Renal cortical epithelial cell (primary cell): ENCODE measurements around the gene PLBD2. TPM values are rescaled to one million over a fixed set of nuclear protein-coding genes. Genes with fewer than 3 reads are reported as not detected.
A peak's percentile ranks its signal among the peaks of the same experiment; 100 is the strongest.

Experiments used
- DNase-seq: peaks from one replicate; pipeline ENCODE4 v3.0.0-alpha.2; 2011; ENCODE audit warnings: low read depth
- total RNA-seq: library from RNA; depleted of rRNA; stranded (reverse); fragments of >200 nt; gene quantifications from 2 replicates; pipeline ENCODE4 v1.2.3, GENCODE V29; 2014

PLBD2 gene
- 25.9 and 51.0 TPM in 2 replicates for total RNA-seq

DNA sequence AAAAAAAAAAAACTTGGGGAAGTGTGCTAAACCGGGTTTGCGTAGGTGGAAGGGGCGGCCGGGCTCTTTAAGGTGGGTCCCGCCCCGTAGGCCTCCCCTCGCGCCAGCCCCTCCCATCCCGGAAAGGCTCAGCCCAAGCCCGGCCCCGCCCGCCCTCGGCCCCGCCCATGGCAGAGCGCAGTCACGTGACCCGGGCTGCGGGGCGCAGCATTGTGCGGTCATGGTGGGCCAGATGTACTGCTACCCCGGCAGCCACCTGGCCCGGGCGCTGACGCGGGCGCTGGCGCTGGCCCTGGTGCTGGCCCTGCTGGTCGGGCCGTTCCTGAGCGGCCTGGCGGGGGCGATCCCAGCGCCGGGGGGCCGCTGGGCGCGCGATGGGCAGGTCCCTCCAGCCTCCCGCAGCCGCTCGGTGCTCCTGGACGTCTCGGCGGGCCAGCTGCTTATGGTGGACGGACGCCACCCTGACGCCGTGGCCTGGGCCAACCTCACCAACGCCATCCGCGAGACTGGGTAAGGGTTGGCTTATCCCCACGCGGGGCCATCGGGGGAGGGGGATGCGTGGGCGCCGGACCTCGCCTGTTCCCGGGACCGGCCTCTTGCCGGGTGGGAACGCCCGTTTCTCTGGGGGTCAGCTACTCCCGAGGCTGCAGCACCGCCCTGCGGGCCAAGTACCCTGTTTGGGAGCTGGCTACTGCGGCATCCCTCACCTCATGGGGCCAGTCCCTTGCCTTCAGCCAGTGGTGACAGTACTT, at the start of gene PLBD2:
PLBD2 (plus strand) TSS at position 207 of the 752 bp plus-strand sequence; CDS start at position 221, 14 bp downstream.
- DNase-seq: peak; percentile 74

DNA sequence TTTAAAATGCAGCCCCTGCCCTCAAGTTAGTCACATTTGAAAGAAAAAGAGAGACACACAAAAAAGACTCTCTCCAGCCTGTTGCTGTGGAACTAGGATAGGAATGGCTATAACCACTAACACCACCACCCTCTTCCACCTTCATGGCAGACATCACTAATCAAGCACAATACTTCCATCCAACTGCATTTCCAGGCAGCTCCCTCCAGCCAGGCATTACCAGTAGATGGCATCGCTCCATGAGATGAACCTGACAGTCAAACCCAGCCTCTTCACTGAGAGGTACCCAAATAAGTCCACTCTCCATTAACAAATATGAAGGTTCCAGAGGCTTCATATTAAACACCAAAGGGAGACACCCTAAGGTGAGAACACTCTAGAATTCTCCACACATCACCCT, 47.9 kb upstream of the PLBD2 start:
- DNase-seq: peak; percentile 9

DNA sequence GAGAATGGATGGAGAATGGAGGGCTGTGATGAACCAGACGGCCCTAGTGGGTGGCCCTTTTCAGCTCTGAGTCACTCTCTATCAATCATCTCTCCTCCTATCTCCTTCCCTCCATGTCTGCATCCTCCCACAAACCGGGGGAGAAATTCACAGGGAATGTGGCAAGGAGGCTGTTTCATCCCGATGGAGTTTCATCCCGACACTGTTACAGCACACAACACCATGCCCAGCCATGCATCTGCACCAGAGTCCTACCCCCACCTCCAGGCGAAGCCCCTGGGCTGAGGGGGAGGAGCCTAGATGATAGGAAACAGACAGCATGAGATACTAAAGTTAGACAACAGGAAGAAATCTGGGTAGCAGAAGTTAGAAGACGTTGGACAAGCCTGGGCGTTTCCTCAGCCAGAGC, 44.3 kb upstream of the PLBD2 start:
- no peak for DNase-seq

DNA sequence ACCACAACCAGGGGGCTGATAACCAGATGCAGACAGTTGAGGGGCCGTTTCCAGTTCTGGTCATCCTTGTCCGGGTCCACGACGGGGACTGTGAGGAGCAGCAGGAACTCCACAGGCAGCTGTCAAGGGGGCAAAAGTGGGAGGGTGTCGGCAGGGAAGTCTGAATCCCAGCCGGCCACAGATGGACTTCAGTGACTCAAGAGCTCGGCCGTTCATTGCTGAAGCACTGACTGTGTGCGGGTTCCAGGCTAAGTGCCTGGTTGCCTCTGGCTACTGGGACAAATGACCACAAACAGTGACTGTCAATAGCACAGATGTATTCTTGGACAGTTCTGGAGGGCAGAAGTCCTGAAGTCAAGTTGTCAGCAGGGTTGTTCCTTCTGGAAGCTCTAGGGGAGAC, 43.0 kb upstream of the PLBD2 start:
- DNase-seq: no peak

DNA sequence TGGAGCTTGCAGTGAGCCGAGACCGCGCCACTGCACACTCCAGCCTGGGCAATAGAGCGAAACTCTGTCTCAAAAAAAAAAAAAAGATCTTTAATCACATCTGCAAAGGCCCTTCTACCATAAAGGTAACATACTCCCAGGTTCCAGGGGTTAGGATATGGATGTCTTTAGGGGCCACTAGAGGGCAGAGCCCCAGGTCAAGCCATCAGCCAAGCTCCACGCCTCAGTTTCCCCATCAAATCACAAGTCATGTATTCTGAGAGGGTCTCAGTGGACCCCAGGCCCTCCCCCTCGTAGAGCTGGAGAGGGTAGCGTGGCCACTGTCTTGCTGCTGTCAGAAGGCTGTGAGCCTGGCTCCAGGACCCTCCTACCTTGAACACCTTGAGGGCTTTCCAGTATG, 42.2 kb upstream of the PLBD2 start:
- no peak for DNase-seq

DNA sequence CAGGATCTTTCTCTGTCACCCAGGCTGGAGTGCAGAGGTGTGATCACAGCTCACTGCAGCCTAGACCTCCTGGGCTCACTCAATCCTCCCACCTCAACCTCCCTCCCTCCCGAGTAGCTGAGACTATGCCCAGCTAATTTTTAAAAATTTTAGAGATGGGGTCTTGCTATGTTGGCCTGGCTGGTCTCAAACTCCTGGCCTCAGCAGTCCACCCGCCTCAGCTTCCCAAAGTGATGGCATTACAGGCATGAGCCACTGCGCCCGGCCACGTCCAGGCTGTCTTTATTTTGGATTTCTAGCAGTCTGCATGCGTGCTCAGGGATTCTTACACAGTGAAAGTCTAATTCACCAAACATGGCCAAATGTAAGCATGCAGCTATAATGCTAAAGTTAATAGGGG, 41.3 kb upstream of the PLBD2 start:
- DNase-seq: no peak

GRCh38 chr12:113318046-113318656, 40.2 kb upstream of the PLBD2 start:
- DNase-seq: no peak

DNA sequence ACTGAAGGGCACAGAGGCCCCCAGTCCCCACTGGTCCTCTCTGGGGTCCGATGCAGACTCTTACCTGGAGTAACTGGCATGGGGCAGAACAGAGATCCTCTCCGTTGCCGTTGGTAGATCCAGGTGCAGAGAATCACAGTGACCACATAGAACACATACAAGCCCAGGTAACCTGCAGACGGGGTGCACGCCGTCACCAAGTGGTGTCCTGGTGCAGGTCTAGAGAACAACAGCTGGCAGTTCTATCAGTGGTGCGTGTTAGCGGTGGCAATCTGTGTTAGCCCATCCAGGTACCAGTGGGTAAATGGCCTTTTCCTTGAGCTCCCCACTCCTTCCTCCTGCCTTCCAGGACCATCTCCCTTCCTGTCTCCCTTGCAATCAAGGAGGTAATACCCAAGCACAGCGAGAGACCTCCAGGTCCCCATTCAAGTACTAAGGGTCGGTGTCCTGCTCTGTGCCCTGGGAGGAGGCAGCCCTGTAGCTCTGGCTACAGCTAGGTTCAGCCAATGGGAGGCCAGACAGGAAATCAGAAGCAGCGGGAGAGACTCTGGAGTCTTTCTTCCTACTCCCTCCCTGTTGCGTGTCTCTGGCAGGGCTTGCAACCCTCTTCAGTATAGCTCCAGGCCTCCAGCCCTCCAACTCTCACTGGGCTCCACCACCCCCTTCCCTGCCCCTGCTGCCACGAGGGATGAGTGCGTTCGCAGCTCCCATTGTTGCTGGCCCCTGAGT, 39.3 kb upstream of the PLBD2 start:
- DNase-seq: no peak

- DNase-seq: no peak
Measured at GRCh38 chr12:113320401-113320800, 38.0 kb upstream of the PLBD2 start.

DNA sequence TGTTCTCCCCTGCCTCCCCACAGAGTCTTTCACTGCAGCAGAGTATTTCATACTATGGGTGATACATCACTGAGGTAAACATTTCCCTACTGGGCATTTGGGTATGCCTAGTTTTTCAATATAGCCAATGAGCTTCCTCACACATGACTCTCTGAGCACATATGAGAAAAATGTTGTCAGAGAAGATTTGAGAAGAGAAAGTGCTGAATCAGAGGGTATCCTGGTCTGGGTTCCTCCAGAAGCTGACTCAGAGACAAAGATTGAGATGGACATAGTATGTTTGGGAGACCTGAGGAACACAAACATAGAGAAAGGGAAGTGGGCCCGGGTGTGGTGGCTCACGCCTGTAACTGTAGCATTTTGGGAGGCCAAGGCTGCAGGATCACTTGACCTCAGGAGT, 36.0 kb upstream of the PLBD2 start:
- DNase-seq: peak; percentile 43

GRCh38 chr12:113325916-113326315, 32.5 kb upstream of the PLBD2 start:
- DNase-seq: no peak

DNA sequence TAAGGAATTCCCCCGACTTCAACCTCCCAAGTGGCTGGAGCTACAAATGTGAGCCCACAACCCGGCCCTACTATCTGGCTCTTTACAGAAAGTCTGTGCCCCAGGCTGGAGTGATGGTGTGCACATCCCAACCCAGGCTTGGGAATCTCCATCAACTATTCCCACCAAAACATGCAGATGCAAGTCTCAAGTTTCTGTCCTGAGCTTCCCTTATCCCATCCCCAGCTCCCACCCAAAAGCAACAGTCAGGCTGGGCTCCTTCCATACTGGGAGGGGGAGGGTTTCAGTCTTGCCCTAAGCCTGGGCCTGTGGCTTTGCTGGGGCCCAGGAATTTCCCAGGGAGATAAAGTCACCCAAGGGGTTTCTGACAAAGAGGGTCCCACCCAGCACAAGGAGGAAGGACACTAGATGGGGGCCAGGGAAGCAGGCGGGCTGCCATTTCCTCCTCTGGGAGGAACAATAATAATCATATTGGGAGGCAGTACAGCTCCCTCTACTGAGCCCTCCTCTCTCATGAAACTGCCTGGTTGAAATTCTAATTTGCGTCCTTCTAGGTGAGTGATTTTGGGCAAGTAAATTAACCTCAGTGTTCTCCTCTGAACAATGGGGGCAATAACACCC, 31.5 kb upstream of the PLBD2 start:
- no peak for DNase-seq

DNA sequence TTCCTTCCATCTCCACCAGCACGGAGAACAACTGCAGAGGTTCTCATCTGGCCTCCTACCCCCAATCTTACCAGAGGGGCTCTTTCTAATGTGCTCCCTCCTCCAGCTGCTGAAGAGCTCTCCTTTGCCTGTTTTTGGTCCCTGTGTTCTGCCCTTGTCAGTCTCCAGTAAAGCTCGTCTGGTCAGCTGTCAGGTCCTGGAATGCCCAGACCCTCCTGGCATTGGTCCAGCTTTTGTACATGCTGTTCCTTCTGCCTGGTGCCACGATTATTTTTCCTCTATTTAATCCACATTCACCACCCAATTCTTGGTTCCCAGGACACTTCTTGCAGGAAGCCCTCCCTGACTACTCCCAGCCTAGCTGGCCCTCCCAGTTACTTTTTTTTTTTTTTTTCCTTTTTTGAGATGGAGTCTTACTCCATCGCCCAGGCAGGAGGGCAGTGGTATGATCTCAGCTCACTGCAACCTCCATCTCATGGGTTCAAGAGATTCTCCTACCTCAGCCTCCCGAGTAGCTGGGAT, 30.0 kb upstream of the PLBD2 start:
- no peak for DNase-seq

- no peak for DNase-seq
Measured at GRCh38 chr12:113329022-113329790, 29.2 kb upstream of the PLBD2 start.

- DNase-seq: no peak
Measured at GRCh38 chr12:113329791-113330417, 28.5 kb upstream of the PLBD2 start.

GRCh38 chr12:113330505-113330904, 27.9 kb upstream of the PLBD2 start:
- DNase-seq: no peak

- no peak for DNase-seq
Measured at GRCh38 chr12:113332688-113333417, 25.5 kb upstream of the PLBD2 start.

DNA sequence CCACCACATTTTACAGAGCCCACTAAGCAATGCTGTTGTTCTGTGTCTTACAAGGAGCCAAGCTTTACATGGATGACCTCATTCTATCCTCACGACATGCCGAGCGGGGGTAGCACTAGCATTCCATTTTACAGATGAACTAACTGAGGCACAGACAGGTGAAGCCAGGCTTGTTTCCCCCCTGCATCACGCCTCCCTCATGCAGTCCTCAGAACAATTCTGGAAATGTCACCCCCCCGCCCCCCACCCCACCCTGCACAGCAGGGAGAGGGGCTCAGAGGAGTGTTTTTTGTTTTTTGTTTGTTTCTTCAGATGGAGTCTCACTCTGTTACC, 25.0 kb upstream of the PLBD2 start:
- no peak for DNase-seq

- DNase-seq: peak; percentile 8
Measured at GRCh38 chr12:113333877-113334785, 24.3 kb upstream of the PLBD2 start.
